ENCODE measurements around the gene LRP1B. TPM values are rescaled to one million over a fixed set of nuclear protein-coding genes. Genes with fewer than 3 reads are reported as not detected.

The LRP1B gene
- total RNA-seq, 2 donors from 2014 or later: 0.79 to 1.8 TPM

GRCh38 chr2:141992695-141993094 is 138.1 kb downstream of the LRP1B start:
- no peak for DNase-seq
- Histone ChIP-seq H3K4me3 (ENCODE audit: low read length) (no peak overlapping the region), H3K27ac (ENCODE audit: low read depth, low read length) (no peak overlapping the region), H3K4me1 (ENCODE audit: control insufficient read depth, insufficient read depth, low read length) (no peaks in the 10 kb centered on the region), H3K36me3 (ENCODE audit: control insufficient read depth, insufficient read depth, low read length) (no peaks in the 10 kb centered on the region), H3K27me3 (ENCODE audit: control insufficient read depth, insufficient read depth, low read length, poor library complexity, severe bottlenecking) (no peaks in the 10 kb centered on the region), H3K9ac (ENCODE audit: extremely low read depth, low read length, poor library complexity, severe bottlenecking) (no peak overlapping the region), H3K9me3 (ENCODE audit: control insufficient read depth, low read length) (no peaks in the 10 kb centered on the region)
- WGBS, 2 experiments (ENCODE audit: insufficient coverage in 1 of 2, insufficient read length in 1 of 2): 92 to 100% methylated on average over 1 of the region's 1 CpG
- Mint-ChIP-seq H3K9me3 (no peaks in the 10 kb centered on the region), H3K27me3 (ENCODE audit: insufficient read depth) (no peaks in the 10 kb centered on the region), H3K27ac (no peak overlapping the region), H3K36me3 (ENCODE audit: low read depth) (no peaks in the 10 kb centered on the region), H3K4me3 (no peak overlapping the region), H3K4me1 (peaks cover 3% of the 10 kb centered on the region)
- TF ChIP-seq CTCF (conservative IDR thresholded peaks at IDR 0.05): no peak

GRCh38 chr2:141968433-141968832 is 162.4 kb downstream of the LRP1B start:
- Mint-ChIP-seq H3K4me3 (no peak overlapping the region), H3K4me1 (no peaks in the 10 kb centered on the region), H3K36me3 (ENCODE audit: low read depth) (no peaks in the 10 kb centered on the region), H3K9me3 (peaks cover 4% of the 10 kb centered on the region), H3K27ac (no peak overlapping the region), H3K27me3 (ENCODE audit: insufficient read depth) (no peaks in the 10 kb centered on the region)
- no peaks in the 10 kb centered on the region for H3K4me1 ChIP-seq (ENCODE audit: control insufficient read depth, insufficient read depth, low read length)
- H3K9ac ChIP-seq (ENCODE audit: extremely low read depth, low read length, poor library complexity, severe bottlenecking): no peak overlapping the region
- 92 to 100% methylated on average over 2 of the region's 2 CpGs for WGBS, 2 experiments (ENCODE audit: insufficient coverage in 1 of 2, insufficient read length in 1 of 2)
- no peaks in the 10 kb centered on the region for H3K27me3 ChIP-seq (ENCODE audit: control insufficient read depth, insufficient read depth, low read length, poor library complexity, severe bottlenecking)
- H3K36me3 ChIP-seq (ENCODE audit: control insufficient read depth, insufficient read depth, low read length): no peaks in the 10 kb centered on the region
- no peak for DNase-seq
- H3K27ac ChIP-seq (ENCODE audit: low read depth, low read length): no peak overlapping the region
- H3K9me3 ChIP-seq (ENCODE audit: control insufficient read depth, low read length): no peaks in the 10 kb centered on the region
- TF ChIP-seq CTCF (conservative IDR thresholded peaks at IDR 0.05): no peak
- H3K4me3 ChIP-seq (ENCODE audit: low read length): no peak overlapping the region

- Histone ChIP-seq H3K9ac (ENCODE audit: extremely low read depth, low read length, poor library complexity, severe bottlenecking) (no peak overlapping the region), H3K4me1 (ENCODE audit: control insufficient read depth, insufficient read depth, low read length) (no peaks in the 10 kb centered on the region), H3K9me3 (ENCODE audit: control insufficient read depth, low read length) (peaks cover 4% of the 10 kb centered on the region), H3K4me3 (ENCODE audit: low read length) (no peak overlapping the region), H3K27me3 (ENCODE audit: control insufficient read depth, insufficient read depth, low read length, poor library complexity, severe bottlenecking) (no peaks in the 10 kb centered on the region), H3K27ac (ENCODE audit: low read depth, low read length) (no peak overlapping the region), H3K36me3 (ENCODE audit: control insufficient read depth, insufficient read depth, low read length) (no peaks in the 10 kb centered on the region)
- Mint-ChIP-seq H3K4me1 (no peaks in the 10 kb centered on the region), H3K4me3 (no peak overlapping the region), H3K36me3 (ENCODE audit: low read depth) (no peaks in the 10 kb centered on the region), H3K27me3 (ENCODE audit: insufficient read depth) (no peaks in the 10 kb centered on the region), H3K27ac (no peak overlapping the region), H3K9me3 (peaks cover 4% of the 10 kb centered on the region)
- TF ChIP-seq CTCF (conservative IDR thresholded peaks at IDR 0.05): no peak
- no peak for DNase-seq
- WGBS, 2 experiments (ENCODE audit: insufficient coverage in 1 of 2, insufficient read length in 1 of 2): 100% methylated on average over 2 of the region's 2 CpGs; no CpG with 5 or more reads in 1 of the 2 experiments
Measured at GRCh38 chr2:141967980-141968379, 162.8 kb downstream of the LRP1B start.
